GM23338 (cell line): Measurements from ENCODE around the gene RAB20. TPM values are rescaled to one million over a fixed set of nuclear protein-coding genes. Genes with fewer than 3 reads are reported as not detected.
A peak's percentile ranks its signal among the peaks of the same experiment; 100 is the strongest.

ENCODE experiments used
- ATAC-seq: fragments of 200-7000 bp; cut with Tn5 transposase; 3 replicates; pipeline ENCODE4 v1.9.1; 2020
- DNase-seq: peaks from one replicate; pipeline ENCODE4 v3.0.0-alpha.2; 2015; ENCODE audit warnings: low spot score
- H2AFZ ChIP-seq: fragments of 200-600 bp; sonication (generic); 2 replicates; pipeline ENCODE4 v1.8.0; 2016; ENCODE audit warnings: antibody characterized with exemption, mild to moderate bottlenecking, moderate library complexity
- H3F3A ChIP-seq: fragments of 200-600 bp; sonication (generic); replicated peaks from 2 replicates; pipeline ENCODE4 v1.8.0; 2017; ENCODE audit warnings: antibody characterized with exemption, mixed run types, low read depth
- H3K27ac ChIP-seq: fragments of 200-600 bp; sonication (generic); 2 replicates; pipeline ENCODE4 v1.6.1; 2016; ENCODE audit warnings: low read depth
- H3K27me3 ChIP-seq: fragments of 200-600 bp; sonication (generic); 2 replicates; pipeline ENCODE4 v1.8.0; 2016; ENCODE audit warnings: mild to moderate bottlenecking, mixed run types, moderate library complexity; ENCODE audit not compliant: insufficient read depth
- H3K36me3 ChIP-seq: fragments of 200-600 bp; sonication (generic); 2 replicates; pipeline ENCODE4 v1.8.0; 2016; ENCODE audit warnings: mild to moderate bottlenecking; ENCODE audit not compliant: insufficient read depth
- H3K4me1 ChIP-seq: fragments of 200-600 bp; sonication (generic); 2 replicates; pipeline ENCODE4 v1.8.0; 2016; ENCODE audit warnings: mild to moderate bottlenecking, moderate library complexity; ENCODE audit not compliant: insufficient read depth
- H3K4me2 ChIP-seq: fragments of 200-600 bp; sonication (generic); 2 replicates; pipeline ENCODE4 v1.7.1; 2017; ENCODE audit warnings: mixed run types
- H3K4me3 ChIP-seq: fragments of 200-600 bp; sonication (generic); 2 replicates; pipeline ENCODE4 v1.6.1; 2016; ENCODE audit warnings: mixed run types
- H3K79me2 ChIP-seq: fragments of 200-600 bp; sonication (generic); replicated peaks from 2 replicates; pipeline ENCODE4 v1.8.0; 2017; ENCODE audit warnings: mild to moderate bottlenecking; ENCODE audit not compliant: insufficient read depth
- H3K9me2 ChIP-seq: fragments of 200-600 bp; sonication (generic); 2 replicates; pipeline ENCODE4 v1.8.0; 2017; ENCODE audit not compliant: insufficient read depth
- H4K20me1 ChIP-seq: fragments of 200-600 bp; sonication (generic); replicated peaks from 2 replicates; pipeline ENCODE4 v1.8.0; 2017; ENCODE audit warnings: mild to moderate bottlenecking; ENCODE audit not compliant: insufficient read depth
- H3K27ac Mint-ChIP-seq: 2 replicates; pipeline ENCODE4 v1.8.0; 2020; ENCODE audit warnings: inconsistent platforms, mild to moderate bottlenecking, moderate library complexity, mixed read lengths
- H3K27me3 Mint-ChIP-seq: 3 replicates; pipeline ENCODE4 v1.8.0; 2022; ENCODE audit warnings: low read depth, mild to moderate bottlenecking, moderate library complexity, mixed read lengths, inconsistent platforms; ENCODE audit not compliant: insufficient read depth, poor library complexity
- H3K36me3 Mint-ChIP-seq: 3 replicates; pipeline ENCODE4 v1.8.0; 2021; ENCODE audit warnings: low read depth, mild to moderate bottlenecking, inconsistent platforms, moderate library complexity, mixed read lengths
- H3K4me1 Mint-ChIP-seq: 3 replicates; pipeline ENCODE4 v1.8.0; 2020; ENCODE audit warnings: mild to moderate bottlenecking, inconsistent platforms, mixed read lengths
- H3K4me3 Mint-ChIP-seq: 3 replicates; pipeline ENCODE4 v1.8.0; 2021; ENCODE audit warnings: moderate library complexity, mild to moderate bottlenecking, inconsistent platforms, mixed read lengths
- H3K9me3 Mint-ChIP-seq: 3 replicates; pipeline ENCODE4 v1.8.0; 2020; ENCODE audit warnings: moderate library complexity, mild to moderate bottlenecking, inconsistent platforms, mixed read lengths
- ETS1 ChIP-seq: IDR thresholded peaks from 2 replicates; pipeline ENCODE4 v1.6.1; 2016; ENCODE audit warnings: antibody characterized with exemption
- EZH2 ChIP-seq: fragments of 200-600 bp; sonication (generic); IDR thresholded peaks from one replicate; pipeline ENCODE4 v1.8.0; 2017; ENCODE audit warnings: antibody characterized with exemption, mild to moderate bottlenecking, low read depth; ENCODE audit not compliant: unreplicated experiment
- JUNB ChIP-seq: IDR thresholded peaks from one replicate; pipeline ENCODE4 v1.6.1; 2016; ENCODE audit warnings: antibody characterized with exemption; ENCODE audit not compliant: unreplicated experiment
- NANOG ChIP-seq: IDR thresholded peaks from 2 replicates; pipeline ENCODE4 v1.6.1; 2016; ENCODE audit warnings: antibody characterized with exemption, borderline replicate concordance
- STAT1 ChIP-seq: IDR thresholded peaks from one replicate; pipeline ENCODE4 v1.6.1; 2016; ENCODE audit warnings: antibody characterized with exemption; ENCODE audit not compliant: unreplicated experiment
- ZNF462 ChIP-seq: fragments of 250-450 bp; sonication (Bioruptor Pico); IDR thresholded peaks from 2 replicates; pipeline ENCODE4 v1.5.0; 2020; ENCODE audit warnings: mild to moderate bottlenecking, moderate library complexity
- polyA plus RNA-seq: library from polyadenylated mRNA; unstranded; fragments of >200 nt; fragmentation: Nextera tagmentation; extraction: Ambion mirVana; gene quantifications from 2 replicates; pipeline ENCODE4 v1.2.1, GENCODE V29; 2016
- total RNA-seq: library from RNA; depleted of rRNA; stranded (reverse); fragments of >200 nt; shearing (Covaris generic); gene quantifications from 2 replicates; pipeline ENCODE4 v1.2.3, GENCODE V29; 2014

RAB20 gene
- total and polyA plus RNA-seq, 2 experiments from 2014 or later, result 12.3 to 26.6 TPM

- no peak for TF ChIP-seq ZNF462
- no peak for TF ChIP-seq ETS1
- TF ChIP-seq JUNB, result no peak
- TF ChIP-seq STAT1, result no peak
These were observed 1.9 kb upstream of the RAB20 start (continued) for GRCh38 chr13:110563463-110563774.

GRCh38 chr13:110562696-110563462, 1.4 kb upstream of the RAB20 start:
- H3K27ac ChIP-seq, result no peak overlapping the region
- peaks cover 36% of the 10 kb centered on the region for H3K27me3 Mint-ChIP-seq
- no peaks in the 10 kb centered on the region; the same call in 1 of the 2 replicates for H4K20me1 ChIP-seq
- no peak overlapping the region for H2AFZ ChIP-seq
- H3K4me3 ChIP-seq, result peak overlapping the region; percentile 87
- H3K36me3 ChIP-seq, result no peaks in the 10 kb centered on the region
- DNase-seq, result no peak
- ATAC-seq, result no peak
- H3F3A ChIP-seq, result peaks cover 22% of the 10 kb centered on the region; the same call in 1 of the 2 replicates
- H3K4me2 ChIP-seq, result peak overlapping the region; percentile 96
- H3K4me1 ChIP-seq, result peaks cover 26% of the 10 kb centered on the region
- H3K4me3 Mint-ChIP-seq, result peak overlapping the region; percentile 86
- H3K79me2 ChIP-seq, result peaks cover 29% of the 10 kb centered on the region
- no peaks in the 10 kb centered on the region for H3K27me3 ChIP-seq
- no peaks in the 10 kb centered on the region for H3K9me2 ChIP-seq
- no peaks in the 10 kb centered on the region; the same call in 2 of the 3 replicates for H3K9me3 Mint-ChIP-seq
- peaks cover 52% of the 10 kb centered on the region for H3K4me1 Mint-ChIP-seq
- H3K27ac Mint-ChIP-seq, result no peak overlapping the region
- H3K36me3 Mint-ChIP-seq, result peaks cover 3% of the 10 kb centered on the region; the same call in 2 of the 3 replicates
- TF ChIP-seq ZNF462, result no peak
- no peak for TF ChIP-seq NANOG
- no peak for TF ChIP-seq ETS1
- TF ChIP-seq EZH2, result no peak
